T-helper 1 cell treated with Interleukin-12 subunit alpha and Interleukin-12 subunit beta and Interleukin-4 antibody, amounts not matched to agents 30 μg/mL and 1 μg/mL, for 36 hours (primary cell): Measurements from ENCODE around the gene PYGO1.
"Not testable (repeated sequence)": the region's sequence is repeated elsewhere in the genome, so short reads cannot be mapped to it uniquely, and the experiment has no call there.

Experiments
- H3K27ac Mint-ChIP-seq: one replicate; pipeline ENCODE4 v1.8.0; 2021; ENCODE audit warnings: mild to moderate bottlenecking, mixed read lengths
- H3K27me3 Mint-ChIP-seq: one replicate; pipeline ENCODE4 v1.8.0; 2021; ENCODE audit warnings: low read depth, mixed read lengths
- H3K36me3 Mint-ChIP-seq: one replicate; pipeline ENCODE4 v1.8.0; 2021; ENCODE audit warnings: low read depth, mixed read lengths
- H3K4me1 Mint-ChIP-seq: one replicate; pipeline ENCODE4 v1.8.0; 2021; ENCODE audit warnings: low read depth, mixed read lengths
- H3K4me3 Mint-ChIP-seq: one replicate; pipeline ENCODE4 v1.8.0; 2021; ENCODE audit warnings: mild to moderate bottlenecking, moderate library complexity, mixed read lengths
- H3K9me3 Mint-ChIP-seq: one replicate; pipeline ENCODE4 v1.8.0; 2021; ENCODE audit warnings: mixed read lengths

PYGO1 gene

GRCh38 chr15:55507567-55507966 is 80.6 kb downstream of the PYGO1 start:
- H3K27me3 Mint-ChIP-seq: peaks cover 9% of the 10 kb centered on the region
- no peak overlapping the region for H3K4me3 Mint-ChIP-seq
- H3K27ac Mint-ChIP-seq: no peak overlapping the region
- H3K36me3 Mint-ChIP-seq: no peaks in the 10 kb centered on the region
- H3K4me1 Mint-ChIP-seq: no peaks in the 10 kb centered on the region
- H3K9me3 Mint-ChIP-seq: no peaks in the 10 kb centered on the region

- H3K4me3 Mint-ChIP-seq, H3K36me3 Mint-ChIP-seq, H3K27me3 Mint-ChIP-seq, H3K27ac Mint-ChIP-seq, H3K4me1 Mint-ChIP-seq, H3K9me3 Mint-ChIP-seq: not testable (repeated sequence)
These were observed 82.7 kb downstream of the PYGO1 start for GRCh38 chr15:55505407-55505806.

GRCh38 chr15:55499151-55499550 is 89.0 kb downstream of the PYGO1 start:
- peaks cover 6% of the 10 kb centered on the region for H3K27me3 Mint-ChIP-seq
- H3K4me3 Mint-ChIP-seq: no peak overlapping the region
- H3K4me1 Mint-ChIP-seq: peaks cover 2% of the 10 kb centered on the region
- no peaks in the 10 kb centered on the region for H3K36me3 Mint-ChIP-seq
- H3K27ac Mint-ChIP-seq: no peak overlapping the region
- no peaks in the 10 kb centered on the region for H3K9me3 Mint-ChIP-seq

GRCh38 chr15:55498109-55498938 is 89.8 kb downstream of the PYGO1 start:
- not testable (repeated sequence) for H3K9me3 Mint-ChIP-seq, H3K36me3 Mint-ChIP-seq, H3K27me3 Mint-ChIP-seq, H3K4me1 Mint-ChIP-seq
- peak overlapping the region; percentile 41 for H3K27ac Mint-ChIP-seq
- H3K4me3 Mint-ChIP-seq: peak overlapping the region; percentile 84

DNA sequence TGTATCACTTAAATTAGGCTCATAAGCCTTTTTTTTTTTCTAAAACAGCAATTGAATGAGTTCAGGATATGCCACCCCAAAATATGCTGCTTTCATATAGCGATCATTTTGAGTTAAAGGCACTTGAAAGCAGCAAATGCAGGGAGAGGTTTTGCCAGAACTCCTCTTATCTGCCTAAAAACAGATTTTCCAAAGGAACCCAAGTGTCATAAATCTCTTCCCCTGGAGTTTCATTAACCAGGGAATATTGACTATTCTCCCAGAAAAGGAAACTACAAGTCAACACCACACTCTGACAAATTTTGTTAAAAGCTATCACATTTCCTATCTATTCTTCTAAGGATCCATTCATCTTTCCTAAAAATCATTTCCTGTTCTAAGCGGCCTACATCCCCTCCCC is 91.4 kb downstream of the PYGO1 start:
- H3K4me3 Mint-ChIP-seq: no peak overlapping the region
- H3K4me1 Mint-ChIP-seq: peaks cover 2% of the 10 kb centered on the region
- H3K9me3 Mint-ChIP-seq: no peaks in the 10 kb centered on the region
- no peak overlapping the region for H3K27ac Mint-ChIP-seq
- H3K27me3 Mint-ChIP-seq: no peaks in the 10 kb centered on the region
- H3K36me3 Mint-ChIP-seq: no peaks in the 10 kb centered on the region

- H3K27ac Mint-ChIP-seq: no peak overlapping the region
- H3K9me3 Mint-ChIP-seq: no peaks in the 10 kb centered on the region
- H3K4me3 Mint-ChIP-seq: no peak overlapping the region
- H3K36me3 Mint-ChIP-seq: no peaks in the 10 kb centered on the region
- peaks cover 2% of the 10 kb centered on the region for H3K4me1 Mint-ChIP-seq
- H3K27me3 Mint-ChIP-seq: no peaks in the 10 kb centered on the region
These were observed 93.2 kb downstream of the PYGO1 start for GRCh38 chr15:55494931-55495330.

DNA sequence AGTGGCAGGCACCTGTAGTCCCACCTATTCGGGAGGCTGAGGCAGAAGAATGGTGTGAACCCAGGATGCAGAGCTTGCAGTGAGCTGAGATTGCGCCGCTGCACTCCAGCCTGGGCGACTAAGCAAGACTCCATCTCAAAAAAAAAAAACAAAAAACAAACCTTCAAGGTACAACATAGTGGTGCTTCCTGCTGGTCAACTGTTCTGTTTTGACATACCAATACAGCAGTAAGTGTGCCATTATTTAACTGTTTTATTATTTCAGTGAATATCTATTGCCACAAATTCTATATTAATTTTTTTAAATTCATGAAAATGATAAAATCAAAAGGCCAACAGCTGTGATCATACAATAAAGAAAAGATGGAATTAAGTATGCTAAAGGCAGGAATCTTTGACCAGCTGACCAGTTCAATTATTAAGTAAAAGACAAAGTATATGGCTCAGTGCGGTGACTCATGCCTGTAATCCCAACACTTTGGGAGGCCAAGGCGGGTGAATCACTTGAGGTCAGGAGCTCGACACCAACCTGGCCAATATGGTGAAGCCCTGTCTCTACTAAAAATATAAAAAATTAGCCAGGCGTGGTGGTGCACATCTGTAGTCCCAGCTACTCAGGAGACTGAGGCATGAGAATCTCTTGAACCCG is 99.1 kb downstream of the PYGO1 start:
- H3K36me3 Mint-ChIP-seq, H3K27me3 Mint-ChIP-seq, H3K9me3 Mint-ChIP-seq, H3K4me1 Mint-ChIP-seq, H3K27ac Mint-ChIP-seq, H3K4me3 Mint-ChIP-seq: not testable (repeated sequence)
